ENCODE data around the gene LRSAM1. TPM values are rescaled to one million over a fixed set of nuclear protein-coding genes. Genes with fewer than 3 reads are reported as not detected.

LRSAM1 gene
- total RNA-seq, 1 donor from 2014 or later = 17.1 TPM

DNA sequence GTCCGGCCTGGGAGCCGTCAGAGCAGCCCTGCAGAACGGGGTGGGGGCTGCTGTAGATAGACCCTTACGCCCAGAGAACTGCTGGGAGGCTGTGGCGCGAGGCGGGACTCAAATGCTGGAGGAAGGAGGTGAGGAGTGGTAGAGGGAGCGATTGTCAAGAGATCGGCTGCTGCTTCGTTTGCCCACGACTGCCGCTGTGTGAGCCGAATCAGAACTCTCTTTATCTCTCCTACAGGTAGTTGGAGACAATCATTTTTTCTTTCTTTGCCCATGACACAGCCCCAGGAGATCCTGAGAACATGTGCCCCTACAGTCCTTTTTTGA lies 26.7 kb upstream of the LRSAM1 start:
- no peak for DNase-seq (ENCODE audit: low read depth)

DNA sequence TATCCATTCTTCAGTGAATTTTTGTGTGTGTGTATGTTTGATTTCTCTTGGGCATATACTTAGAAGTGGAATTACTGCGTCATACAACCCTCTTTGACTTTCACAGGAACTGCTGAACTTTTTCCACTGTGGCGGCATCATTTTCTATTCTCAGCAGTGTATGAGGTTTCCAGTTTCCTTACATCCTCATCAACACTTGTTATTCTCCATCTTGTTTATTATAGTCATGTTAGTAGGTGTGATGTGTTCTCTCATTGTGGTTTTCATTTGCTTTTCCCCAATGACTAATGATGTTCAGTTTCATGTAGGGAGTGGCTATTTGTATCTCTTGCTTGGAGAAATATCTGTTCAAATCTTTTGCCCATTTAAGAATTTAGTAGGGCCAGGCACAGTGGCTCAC lies 24.6 kb upstream of the LRSAM1 start:
- peak; percentile 44 for DNase-seq (ENCODE audit: low read depth)

DNA sequence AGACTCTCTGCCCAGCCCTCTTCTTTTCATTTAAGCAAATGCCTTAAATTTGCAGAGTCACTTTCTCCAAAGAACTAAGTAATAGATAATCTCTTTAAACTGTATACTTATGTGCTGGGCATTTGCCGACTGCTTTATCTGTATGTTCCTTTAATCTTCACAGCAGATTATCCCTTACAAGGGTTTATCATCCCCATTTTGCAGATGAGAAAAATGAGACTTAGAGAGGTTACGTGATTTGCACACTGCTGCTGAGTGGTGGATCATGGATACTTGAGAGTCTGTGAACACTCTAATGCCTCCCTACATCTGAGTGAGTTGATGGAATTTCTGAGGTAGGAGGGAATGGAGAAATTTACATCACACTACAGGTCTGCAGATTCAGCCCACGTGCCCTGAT lies 23.0 kb upstream of the LRSAM1 start:
- DNase-seq (ENCODE audit: low read depth) = no peak

DNA sequence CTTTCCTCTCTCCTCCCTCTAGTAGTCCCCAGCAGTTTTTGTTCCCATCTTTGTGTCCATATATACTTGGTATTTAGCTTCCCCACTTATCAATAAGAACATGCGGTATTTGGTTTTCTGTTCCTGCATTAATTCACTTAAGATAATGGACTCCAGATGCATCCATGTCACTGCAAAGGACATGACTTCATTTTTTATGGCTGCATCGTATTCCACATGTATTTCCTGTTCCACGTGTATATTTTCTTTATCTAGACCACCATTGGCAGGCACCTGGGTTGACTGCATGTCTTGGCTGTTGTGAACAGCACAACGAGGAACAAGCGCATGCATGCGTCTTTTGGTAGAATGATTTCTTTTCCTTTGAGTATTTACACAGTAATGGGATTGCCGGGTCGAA lies 20.9 kb upstream of the LRSAM1 start:
- no peak for DNase-seq (ENCODE audit: low read depth)

DNA sequence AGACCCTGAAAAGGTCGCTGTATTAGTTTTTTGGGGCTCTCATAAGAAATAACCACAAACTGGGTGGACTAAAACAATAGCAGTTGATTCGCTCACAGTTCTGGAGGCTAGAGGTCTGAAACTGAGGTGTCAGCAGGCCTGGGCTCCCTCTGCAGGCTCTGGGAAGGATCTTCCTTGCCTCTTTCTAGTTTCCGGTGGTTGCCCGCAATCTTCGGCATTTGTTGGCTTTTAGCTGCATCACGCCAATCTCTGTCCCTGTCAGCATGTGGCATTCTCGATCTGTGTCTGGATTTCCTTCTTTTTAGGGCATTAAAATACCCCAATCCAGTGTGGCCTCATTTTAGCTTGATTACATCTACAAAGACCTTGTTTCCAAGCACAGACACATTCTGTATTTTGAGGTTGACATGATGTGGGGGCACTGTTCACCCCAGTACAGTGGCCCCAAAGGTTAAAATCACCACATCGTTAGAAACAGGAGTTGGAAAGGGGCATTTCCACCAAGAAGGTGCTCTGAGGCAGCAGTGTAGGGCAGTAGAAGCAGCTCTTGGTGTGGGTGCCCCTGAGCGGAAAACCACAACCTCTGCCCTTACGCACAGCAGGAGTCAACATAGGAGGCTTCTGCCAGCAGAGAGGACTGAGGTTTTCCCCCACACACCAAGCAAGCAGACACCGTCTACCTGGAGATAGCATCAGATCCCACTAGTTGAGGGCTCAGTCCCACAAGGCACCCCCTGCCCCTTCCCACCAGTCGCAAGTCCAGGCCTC lies 13.6 kb upstream of the LRSAM1 start:
- DNase-seq (ENCODE audit: low read depth) = no peak

DNA sequence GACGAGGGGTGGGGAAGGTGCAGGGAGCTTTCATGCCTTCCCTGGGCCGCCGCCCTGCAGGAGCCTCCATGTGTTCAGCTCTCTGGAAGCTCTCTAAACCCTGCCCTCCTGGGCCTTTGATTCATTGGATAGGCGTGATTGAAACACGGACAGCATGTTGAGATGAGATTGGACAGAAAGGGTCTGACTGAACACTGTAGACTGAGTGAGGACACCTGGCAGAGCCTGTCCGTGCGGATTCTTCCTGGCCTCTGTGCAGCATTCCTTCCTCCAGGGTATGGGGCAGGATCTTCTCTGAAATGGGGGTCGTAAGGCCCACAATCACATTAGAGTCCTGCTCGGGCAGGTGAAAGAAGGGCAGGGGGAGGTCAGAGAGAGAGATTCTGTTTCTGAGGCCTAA lies 12.9 kb upstream of the LRSAM1 start:
- DNase-seq (ENCODE audit: low read depth) = no peak

DNA sequence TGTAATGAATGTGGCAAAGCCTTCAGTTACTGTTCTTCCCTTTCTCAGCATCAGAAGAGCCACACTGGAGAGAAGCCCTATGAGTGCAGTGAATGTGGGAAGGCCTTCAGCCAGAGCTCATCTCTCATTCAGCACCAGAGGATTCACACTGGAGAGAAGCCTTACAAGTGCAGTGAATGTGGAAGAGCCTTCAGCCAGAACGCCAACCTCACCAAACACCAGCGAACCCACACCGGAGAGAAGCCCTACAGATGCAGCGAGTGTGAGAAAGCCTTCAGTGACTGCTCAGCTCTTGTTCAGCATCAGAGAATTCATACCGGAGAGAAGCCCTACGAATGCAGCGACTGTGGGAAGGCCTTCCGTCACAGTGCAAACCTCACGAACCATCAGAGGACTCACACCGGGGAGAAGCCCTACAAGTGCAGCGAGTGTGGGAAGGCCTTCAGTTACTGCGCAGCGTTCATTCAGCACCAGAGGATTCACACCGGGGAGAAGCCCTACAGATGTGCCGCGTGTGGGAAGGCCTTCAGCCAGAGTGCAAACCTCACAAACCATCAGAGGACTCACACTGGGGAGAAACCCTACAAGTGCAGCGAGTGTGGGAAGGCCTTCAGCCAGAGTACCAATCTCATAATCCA lies 6.9 kb upstream of the LRSAM1 start:
- DNase-seq (ENCODE audit: low read depth) = no peak

DNA sequence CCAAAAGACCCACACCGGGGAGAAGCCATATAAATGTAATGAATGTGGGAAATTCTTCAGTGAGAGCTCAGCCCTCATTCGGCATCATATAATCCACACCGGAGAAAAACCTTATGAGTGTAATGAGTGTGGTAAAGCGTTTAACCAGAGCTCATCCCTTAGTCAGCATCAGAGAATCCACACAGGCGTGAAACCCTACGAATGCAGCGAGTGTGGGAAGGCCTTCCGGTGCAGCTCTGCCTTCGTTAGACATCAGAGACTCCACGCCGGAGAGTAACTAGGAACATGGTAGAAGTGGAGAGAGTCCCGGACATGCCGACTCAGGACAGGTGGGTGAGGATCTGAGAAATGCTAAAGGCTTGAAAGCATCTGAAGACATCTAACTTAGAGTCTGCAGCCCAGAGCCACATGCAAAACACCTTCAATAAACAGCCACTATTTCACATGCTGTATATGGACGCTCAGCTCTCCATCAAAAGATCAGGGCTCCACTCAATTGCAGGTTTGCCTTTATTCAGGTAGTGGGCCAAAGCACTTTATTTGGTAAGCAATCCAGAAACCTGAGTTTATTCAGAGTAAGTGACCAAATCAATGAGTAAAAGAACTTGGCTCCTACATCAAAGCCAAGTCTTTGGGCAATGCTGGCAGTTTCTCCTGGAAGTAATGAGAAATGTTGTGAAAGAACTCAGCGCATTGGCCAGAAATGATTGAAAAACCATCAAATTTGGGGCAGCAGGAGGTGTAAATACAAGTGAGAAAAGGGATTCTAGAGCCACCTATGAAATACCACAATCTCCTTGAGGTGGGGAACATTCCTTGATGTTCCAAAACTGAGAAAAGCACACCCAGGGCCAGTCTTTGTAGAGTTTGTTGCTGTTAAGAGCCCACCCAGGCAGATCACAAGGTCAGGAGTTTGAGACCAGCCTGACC lies 6.1 kb upstream of the LRSAM1 start:
- DNase-seq (ENCODE audit: low read depth) = no peak

DNA sequence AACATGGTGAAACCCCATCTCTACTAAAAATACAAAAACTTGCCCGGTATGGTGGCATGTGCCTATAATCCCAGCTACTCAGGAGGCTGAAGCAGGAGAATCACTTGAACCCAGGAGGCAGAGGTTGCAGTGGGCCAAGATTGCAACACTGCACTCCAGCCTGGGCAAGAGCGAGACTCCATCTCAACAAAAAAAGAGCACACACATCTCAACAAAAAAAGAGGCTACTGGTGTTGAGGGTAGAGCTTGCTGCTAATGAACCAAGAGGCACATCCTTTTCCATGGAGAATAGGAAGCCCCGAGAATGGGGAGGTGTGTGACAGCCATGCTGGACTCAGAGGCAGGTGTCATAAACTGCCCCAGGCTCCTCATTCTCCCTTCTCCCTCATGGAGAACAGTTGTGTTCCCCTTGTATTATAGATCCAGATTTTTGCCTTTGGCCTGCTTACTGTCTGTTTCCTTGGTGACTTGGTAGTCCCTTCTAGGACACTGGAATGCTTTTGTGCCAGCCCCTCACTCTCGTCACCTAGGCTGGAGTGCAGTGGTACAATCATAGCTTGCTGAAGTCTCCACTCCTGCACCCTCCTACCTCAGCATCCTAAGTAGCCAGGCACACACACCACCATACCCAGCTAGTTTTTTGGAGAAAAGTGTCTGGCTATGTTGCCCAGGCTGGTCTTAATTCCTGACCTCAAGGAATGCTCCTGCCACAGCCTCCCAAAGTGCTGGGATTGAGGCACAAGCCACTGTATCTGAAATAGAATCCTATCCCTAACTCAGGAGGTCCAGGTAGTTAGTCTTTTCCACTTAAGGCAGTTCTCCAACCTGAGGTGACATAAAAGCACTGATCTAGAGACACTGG lies 5.2 kb upstream of the LRSAM1 start:
- no peak for DNase-seq (ENCODE audit: low read depth)

DNA sequence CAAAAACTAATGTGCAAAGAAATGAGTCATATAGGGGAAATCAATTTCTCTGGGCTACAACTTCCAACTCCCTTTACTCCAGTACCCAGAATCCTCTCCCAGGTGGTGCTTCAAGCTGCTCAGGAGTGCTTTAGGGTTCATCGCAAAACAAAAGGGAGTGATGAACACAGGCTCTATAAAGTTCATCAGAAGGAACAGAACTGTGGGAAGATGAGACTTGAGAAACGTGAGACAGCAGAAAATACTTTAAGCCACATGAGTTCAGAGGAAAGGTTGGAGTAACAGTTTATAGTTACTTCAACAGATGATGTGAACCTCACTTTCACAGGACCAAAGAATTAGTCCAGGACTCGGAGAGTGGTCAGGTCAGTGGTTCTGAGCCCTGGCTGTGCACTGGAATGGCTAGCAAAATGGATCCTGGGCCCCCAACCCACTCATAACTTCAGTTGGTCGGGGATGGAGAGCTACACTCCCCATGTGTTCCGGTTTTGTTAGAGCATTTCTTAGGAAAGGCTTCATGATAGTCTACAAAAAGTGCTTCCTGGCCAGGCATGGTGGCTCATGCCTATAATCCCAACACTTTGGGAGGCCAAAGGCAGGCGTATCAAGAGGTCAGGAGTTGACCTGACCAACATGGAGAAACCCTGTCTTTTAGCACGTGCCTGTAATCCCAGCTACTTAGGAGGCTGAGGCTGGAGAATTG lies 4.4 kb upstream of the LRSAM1 start:
- DNase-seq (ENCODE audit: low read depth) = no peak

DNA sequence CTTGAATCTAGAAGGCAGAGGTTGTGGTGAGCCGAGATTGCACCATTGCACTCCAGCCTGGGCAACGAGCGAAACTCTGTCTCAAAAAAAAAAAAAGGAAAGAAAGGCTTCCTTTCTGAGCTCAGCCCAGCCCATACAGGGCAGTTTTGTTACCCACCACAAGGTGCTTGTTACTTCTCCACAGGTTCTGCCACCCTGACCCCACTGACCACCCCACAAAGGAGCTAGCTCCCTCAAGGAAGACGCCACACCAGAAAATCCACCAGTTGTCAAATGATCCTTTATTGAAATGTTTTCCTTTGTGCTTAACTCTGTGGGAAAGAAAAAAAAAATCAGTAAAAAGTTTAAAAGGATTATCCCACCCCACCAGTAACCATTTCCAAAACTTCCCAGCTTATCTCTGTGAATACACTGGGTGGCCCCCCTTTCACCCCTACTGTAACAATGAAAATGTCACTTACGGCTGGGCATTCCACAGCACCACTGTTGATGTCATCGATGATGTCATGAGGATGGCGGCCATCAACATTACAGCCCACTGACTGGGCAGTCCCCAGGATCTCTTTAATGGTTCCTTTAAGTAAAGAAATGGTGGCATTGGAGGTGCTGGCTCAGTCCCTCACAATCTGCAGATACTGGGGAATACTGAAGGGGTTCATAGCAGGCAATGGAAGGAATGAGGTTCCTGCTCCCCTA lies 3.7 kb upstream of the LRSAM1 start:
- no peak for DNase-seq (ENCODE audit: low read depth)

DNA sequence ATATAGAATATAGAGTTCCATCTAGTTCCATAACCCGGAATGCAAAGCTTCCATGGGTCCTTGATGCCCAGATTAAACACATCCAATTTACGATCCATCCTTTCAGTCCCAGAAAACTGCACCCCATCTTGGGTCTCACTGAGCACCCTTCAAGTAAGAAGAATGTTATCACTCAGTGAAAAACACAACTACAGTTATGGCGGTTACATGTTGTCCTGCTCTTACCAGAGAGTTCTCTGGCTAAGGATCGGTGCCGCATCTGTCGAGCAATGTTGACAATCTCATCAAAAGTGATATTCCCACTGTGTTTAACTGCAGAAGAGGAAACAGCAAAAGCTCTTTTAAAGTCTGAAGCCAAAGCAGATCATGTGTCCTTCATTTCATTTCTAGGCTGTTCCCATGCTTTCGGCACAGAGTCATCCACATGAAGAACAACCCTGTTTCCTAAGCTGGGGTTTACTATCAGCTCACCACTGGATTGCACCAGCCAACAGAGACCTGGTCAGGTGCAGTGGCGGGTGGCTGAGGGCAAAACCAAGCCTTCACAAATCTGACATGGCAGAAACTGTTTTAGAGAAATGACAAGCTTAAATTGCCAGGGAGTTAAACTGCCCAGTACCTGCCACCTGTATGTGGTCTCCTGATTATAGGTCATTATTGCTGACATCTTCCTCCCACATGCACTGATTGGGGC lies 3.1 kb upstream of the LRSAM1 start:
- no peak for DNase-seq (ENCODE audit: low read depth)

DNA sequence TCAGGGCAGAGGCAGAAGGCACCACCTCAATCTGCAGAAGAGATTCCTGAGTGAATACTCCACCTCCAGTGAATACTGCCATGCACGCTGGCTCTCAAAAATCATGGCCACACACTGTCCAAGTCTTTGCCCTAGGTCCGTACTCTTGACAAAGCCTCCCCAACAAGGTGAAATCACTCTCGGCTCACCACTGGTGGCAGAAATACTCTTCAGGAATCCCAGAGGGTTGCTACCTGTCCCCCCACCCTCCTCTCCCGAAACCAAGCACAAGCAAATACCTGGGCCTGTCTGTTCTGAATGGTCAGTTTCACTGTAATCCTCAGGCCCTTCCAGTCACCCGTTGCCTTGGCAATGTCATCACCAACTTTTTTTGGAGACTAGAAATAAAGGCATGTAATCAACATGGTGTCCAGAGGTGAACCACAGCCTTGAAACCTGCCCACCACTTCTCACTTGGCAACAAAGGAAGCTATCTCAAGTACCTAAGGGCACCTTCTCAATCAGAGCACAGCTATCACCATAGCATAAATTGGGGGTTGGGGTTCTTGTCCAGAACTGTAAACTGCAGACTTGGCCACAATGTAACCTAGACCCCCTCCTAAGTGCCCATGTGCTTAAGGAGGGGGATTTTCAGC lies 1.9 kb upstream of the LRSAM1 start:
- no peak for DNase-seq (ENCODE audit: low read depth)

DNA sequence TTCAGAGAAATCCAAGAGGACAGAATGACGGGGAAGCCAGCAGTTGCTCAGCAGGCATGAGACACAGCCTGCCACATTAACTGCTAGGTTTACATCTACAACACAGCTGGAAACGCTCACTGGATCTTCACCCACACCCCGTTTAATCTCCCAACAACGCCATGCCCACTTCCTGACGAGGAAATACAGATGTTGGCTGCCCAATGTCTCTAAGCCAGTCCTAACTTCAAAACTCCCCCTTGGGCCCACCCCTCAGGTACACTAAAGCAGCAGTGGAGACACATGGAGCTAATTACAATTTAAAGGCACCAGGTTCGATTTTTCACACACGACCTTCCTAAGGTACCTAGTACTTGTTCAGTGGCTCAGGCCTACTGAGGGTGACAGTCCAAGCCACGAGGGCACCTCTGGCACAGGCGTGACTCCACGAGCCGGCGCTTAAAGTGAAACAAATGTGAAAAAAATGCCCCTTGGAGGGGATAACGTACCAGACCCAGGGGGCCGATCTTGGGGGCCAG lies 1.0 kb upstream of the LRSAM1 start:
- DNase-seq (ENCODE audit: low read depth) = peak; percentile 41

DNA sequence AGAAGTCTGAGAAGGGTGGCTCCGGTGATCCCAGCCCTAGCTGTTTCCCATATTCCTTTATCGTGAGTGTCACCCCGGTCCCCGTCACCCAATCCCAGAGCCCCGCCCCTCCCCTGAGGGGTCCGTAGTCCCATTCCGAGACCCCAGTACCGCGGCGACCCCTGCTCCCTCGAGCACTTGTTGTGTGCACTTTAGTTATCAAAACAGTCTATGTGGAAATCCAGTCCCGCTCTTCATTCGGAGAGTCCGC lies 223 bp downstream of the LRSAM1 start:
- no peak for DNase-seq (ENCODE audit: low read depth)

DNA sequence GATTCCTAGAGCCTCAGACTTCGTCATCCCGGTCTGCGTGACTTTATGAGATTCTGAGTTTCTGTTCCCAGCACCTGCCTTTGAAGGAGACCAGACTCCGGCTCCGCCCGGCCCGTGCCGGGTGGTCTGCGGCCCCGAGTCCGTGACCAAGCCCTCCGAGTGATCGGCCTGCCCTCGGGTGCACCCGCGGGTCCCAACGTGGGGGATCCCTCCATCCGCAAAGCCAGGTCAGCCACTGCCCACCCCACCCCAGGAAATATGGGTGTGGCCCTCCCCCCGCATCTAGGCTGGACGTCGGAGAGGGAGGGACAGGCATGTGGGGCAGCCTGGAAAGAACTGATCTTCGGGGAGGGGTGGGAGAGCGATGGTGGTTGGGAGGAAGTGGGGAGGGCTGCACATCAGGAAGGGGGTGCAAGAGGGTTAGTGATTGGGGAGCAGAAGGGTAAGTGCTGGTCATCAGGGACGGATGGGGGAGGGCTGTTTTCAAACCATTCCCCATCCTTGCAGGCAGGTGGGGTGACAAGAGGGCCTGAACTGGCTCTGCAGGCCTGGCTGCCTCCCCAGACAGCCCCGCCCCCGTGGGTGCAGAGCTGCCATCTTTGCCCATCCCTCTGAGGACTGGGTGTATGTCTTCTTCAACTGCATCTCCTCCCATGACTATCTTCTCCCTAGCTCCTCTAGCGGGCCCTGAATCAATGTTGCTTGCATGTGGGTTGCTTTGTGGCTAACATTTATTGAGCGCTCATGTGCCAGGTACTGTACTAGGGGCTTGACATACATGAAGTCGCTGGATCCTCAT lies 747 bp downstream of the LRSAM1 start:
- peak; percentile 66 for DNase-seq (ENCODE audit: low read depth)

DNA sequence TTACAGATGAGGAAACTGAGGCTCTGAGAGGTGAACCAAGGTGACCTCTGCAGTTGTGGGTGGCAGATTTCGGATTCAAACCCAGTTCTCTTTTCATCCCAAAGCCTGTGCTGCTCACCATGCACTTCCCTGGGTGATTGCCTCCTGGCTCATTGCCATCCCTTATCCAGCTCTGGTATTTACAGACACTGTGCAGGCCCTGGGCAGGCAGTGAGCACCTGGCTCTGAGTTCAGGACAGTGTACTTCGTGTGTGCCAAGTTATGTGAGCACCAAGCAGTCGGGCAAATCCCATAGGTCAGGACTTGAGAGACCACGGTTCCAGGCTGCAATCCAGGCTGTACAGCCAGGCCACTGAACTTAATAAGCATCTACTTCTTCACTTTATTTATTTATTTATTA lies 1.4 kb downstream of the LRSAM1 start:
- peak; percentile 42 for DNase-seq (ENCODE audit: low read depth)

Measured in myocyte (in vitro differentiated cells).